K562 (cell line): ENCODE results near the gene NDUFAF8. TPM values are rescaled to one million over a fixed set of nuclear protein-coding genes. Genes with fewer than 3 reads are reported as not detected.

ENCODE experiments used
- ATAC-seq: fragments of 200-7000 bp; cut with Tn5 transposase; 3 replicates; pipeline ENCODE4 v1.9.1; 2020; ENCODE audit warnings: moderate library complexity
- BruUV-seq: library from RNA; stranded (reverse); fragments of 400-500 nt; replicated peaks from 2 replicates; lab custom pipeline; 2021; lab: Mats Ljungman, UMichigan
- CTCF ChIA-PET: fragments of 300-600 bp; formaldehyde crosslinking; extraction: SDS; loops from one replicate; lab custom pipeline; 2021; ENCODE audit warnings: low intra/inter-chr PET ratio; lab: Yijun Ruan, JAX
- POLR2A ChIA-PET: fragments of 300-600, 350-650 bp; sonication (Branson Sonifier 250); formaldehyde crosslinking; extraction: SDS; loops from one replicate; lab custom pipeline; 2021; ENCODE audit warnings: antibody characterized with exemption, inconsistent platforms; lab: Yijun Ruan, JAX
- DNase-seq, 4 experiments: peaks; one replicate each; pipeline versions ENCODE4 v3.0.0 to v3.0.0-alpha.2; 2011 to 2018; ENCODE audit warnings: low spot score in 3 of 4, mixed read lengths in 3 of 4; ENCODE audit errors: extremely low read depth in 1 of 4
- FAIRE-seq: peaks from 2 replicates; lab custom pipeline; 2011; peaks lifted over from hg19 to GRCh38; lab: Jason Lieb, UNC
- H2AFZ ChIP-seq: 2 replicates; pipeline ENCODE4 v1.6.0; 2011; ENCODE audit warnings: low read depth, low read length, control low read depth, inconsistent platforms
- H3K27ac ChIP-seq: fragments of 200-600 bp; 3 replicates; pipeline ENCODE4 v1.8.0; 2011; ENCODE audit warnings: low read depth, mild to moderate bottlenecking, control low read depth, inconsistent platforms, low read length, moderate library complexity, mixed read lengths; ENCODE audit errors: extremely low read depth
- H3K27me3 ChIP-seq, 2 experiments: fragments of 300-600 bp in 1 of 2; 2 replicates in 1 of 2; 3 replicates in 1 of 2; pipeline versions ENCODE4 v1.6.0 to v1.8.0; 2011; ENCODE audit warnings: inconsistent platforms in 2 of 2, low read length in 2 of 2, mild to moderate bottlenecking in 1 of 2, mixed read lengths in 1 of 2, moderate library complexity in 1 of 2; ENCODE audit not compliant: control insufficient read depth in 2 of 2, insufficient read depth in 2 of 2
- H3K36me3 ChIP-seq: fragments of 300-600 bp; 3 replicates; pipeline ENCODE4 v1.8.0; 2011; ENCODE audit warnings: mild to moderate bottlenecking, low read length, inconsistent platforms; ENCODE audit not compliant: control insufficient read depth, insufficient read depth
- H3K4me1 ChIP-seq, 2 experiments: fragments of 200-600 bp in 1 of 2; replicated peaks in 1 of 2; 2 replicates in 1 of 2; 3 replicates in 1 of 2; pipeline versions ENCODE4 v1.5.1 to v1.8.0; 2011; ENCODE audit warnings: inconsistent platforms in 2 of 2, low read length in 2 of 2, mild to moderate bottlenecking in 1 of 2, mixed read lengths in 1 of 2, moderate library complexity in 1 of 2; ENCODE audit not compliant: control insufficient read depth in 2 of 2, insufficient read depth in 2 of 2
- H3K4me2 ChIP-seq: 2 replicates; pipeline ENCODE4 v1.6.1; 2011; ENCODE audit warnings: low read length, control low read depth, inconsistent platforms, mixed read lengths; ENCODE audit not compliant: insufficient read depth
- H3K4me3 ChIP-seq: fragments of 200-600 bp; sonication (generic), shearing (Covaris generic); 2 replicates; pipeline ENCODE4 v1.5.1; 2016; ENCODE audit warnings: control low read depth, inconsistent platforms
- H3K79me2 ChIP-seq: fragments of 200-600 bp; 3 replicates; pipeline ENCODE4 v1.8.0; 2011; ENCODE audit warnings: low read length, inconsistent platforms; ENCODE audit not compliant: control insufficient read depth, insufficient read depth
- H3K9ac ChIP-seq, 2 experiments: 2 replicates each; pipeline versions ENCODE4 v1.6.0 to v1.6.1; 2011; ENCODE audit warnings: low read depth in 2 of 2, low read length in 2 of 2, control low read depth in 1 of 2, inconsistent platforms in 1 of 2, mild to moderate bottlenecking in 1 of 2, mixed read lengths in 1 of 2; ENCODE audit not compliant: insufficient read depth in 1 of 2
- H3K9me1 ChIP-seq: one replicate; pipeline ENCODE4 v1.6.0; 2011; ENCODE audit warnings: inconsistent platforms, mild to moderate bottlenecking, low read length, moderate library complexity; ENCODE audit not compliant: control insufficient read depth, insufficient read depth
- H3K9me3 ChIP-seq: replicated peaks from 2 replicates; pipeline ENCODE4 v1.5.1; 2011; ENCODE audit warnings: low read depth, low read length, inconsistent platforms; ENCODE audit not compliant: control insufficient read depth, insufficient read depth
- H4K20me1 ChIP-seq: replicated peaks from 2 replicates; pipeline ENCODE4 v1.6.1; 2011; ENCODE audit warnings: low read length, inconsistent platforms, mixed read lengths; ENCODE audit not compliant: control insufficient read depth, insufficient read depth
- ARID1B ChIP-seq: fragments of 450-650 bp; IDR thresholded peaks from 2 replicates; pipeline ENCODE4 v1.6.1; 2016; ENCODE audit warnings: antibody characterized with exemption, mild to moderate bottlenecking, inconsistent platforms
- CHAMP1 ChIP-seq: fragments of 450-650 bp; IDR thresholded peaks from 2 replicates; pipeline ENCODE4 v1.6.1; 2016; ENCODE audit warnings: mild to moderate bottlenecking
- CTCFL ChIP-seq: IDR thresholded peaks from 2 replicates; pipeline ENCODE4 v1.6.1; 2011; ENCODE audit warnings: borderline replicate concordance, low read depth, mild to moderate bottlenecking, moderate library complexity, low read length; ENCODE audit not compliant: insufficient read depth, poor library complexity, severe bottlenecking
- GABPB1 ChIP-seq: sonication (generic); formaldehyde crosslinking; IDR thresholded peaks from 2 replicates; pipeline ENCODE4 v1.8.0; 2022; ENCODE audit warnings: mild to moderate bottlenecking, missing genetic modification reagents
- HEY1 ChIP-seq: fragments of 250-450 bp; sonication (Bioruptor Pico); IDR thresholded peaks from 2 replicates; pipeline ENCODE4 v1.5.0; 2020; ENCODE audit warnings: mild to moderate bottlenecking, moderate library complexity, borderline replicate concordance
- HLTF ChIP-seq: fragments of 450-650 bp; IDR thresholded peaks from 2 replicates; pipeline ENCODE4 v1.6.1; 2016
- IFI16 ChIP-seq: fragments of 250-450 bp; sonication (Bioruptor Pico); IDR thresholded peaks from 2 replicates; pipeline ENCODE4 v2.1.2; 2022; ENCODE audit warnings: mild to moderate bottlenecking, inconsistent platforms
- MED1 ChIP-seq: sonication (generic); formaldehyde crosslinking; IDR thresholded peaks from 2 replicates; pipeline ENCODE4 v1.8.1; 2023; ENCODE audit warnings: missing genetic modification reagents, borderline replicate concordance
- RAD21 ChIP-seq, 2 experiments: fragments of 250-450 bp in 1 of 2; fragments of 450-650 bp in 1 of 2; sonication (Bioruptor Pico) in 1 of 2; formaldehyde crosslinking in 1 of 2; IDR thresholded peaks in 1 of 2; conservative IDR thresholded peaks in 1 of 2; 2 replicates each; pipeline versions ENCODE4 v1.4.0 to v1.8.0; 2020 to 2022; ENCODE audit warnings: mild to moderate bottlenecking in 2 of 2, moderate library complexity in 1 of 2
- TAF9B ChIP-seq: fragments of 450-650 bp; IDR thresholded peaks from 2 replicates; pipeline ENCODE4 v1.6.1; 2018; ENCODE audit warnings: mild to moderate bottlenecking; ENCODE audit not compliant: partially characterized antibody
- TCF7L2 ChIP-seq: fragments of 150-350 bp; IDR thresholded peaks from 2 replicates; pipeline ENCODE4 v1.6.1; 2016; ENCODE audit warnings: low read depth, mild to moderate bottlenecking, low read length, moderate library complexity
- ZKSCAN1 ChIP-seq: fragments of 150-350 bp; IDR thresholded peaks from 2 replicates; pipeline ENCODE4 v1.6.1; 2016; ENCODE audit warnings: low read depth, low read length
- ZNF395 ChIP-seq: fragments of 200-800 bp; sonication (Bioruptor generic); IDR thresholded peaks from 2 replicates; pipeline ENCODE4 v1.6.1; 2017; ENCODE audit warnings: missing genetic modification characterization, missing compliant biosample characterization
- ZNF41 ChIP-seq: fragments of 250-450 bp; sonication (Bioruptor Pico); conservative IDR thresholded peaks from 2 replicates; pipeline ENCODE4 v1.4.0; 2020; ENCODE audit warnings: mild to moderate bottlenecking
- WGBS: fragments of 100-300 bp; shearing (Covaris generic); methylation state at CpG from one replicate; pipeline ENCODE4 v1.1.6; 2016; ENCODE audit warnings: low coverage, mixed read lengths; ENCODE audit not compliant: insufficient coverage; ENCODE audit errors: missing lambda C conversion rate; 5-methylcytosine and 5-hydroxymethylcytosine counted together
- in situ Hi-C: fragments of 300-500 bp; cut with MboI; formaldehyde crosslinking; loops from 4 replicates; pipeline ENCODE4 v1.15.0; 2018; ENCODE audit warnings: inconsistent platforms, mixed read lengths
- intact Hi-C: fragments of 100-400 bp; cut with micrococcal nuclease; formaldehyde crosslinking; loops from 2 replicates; pipeline ENCODE4 v1.14.2; 2022
- polyA plus RNA-seq, 8 experiments: library from polyadenylated mRNA; depleted of rRNA in 4 of 8; stranded (reverse) in 5 of 8; unstranded in 3 of 8; fragments of >200 nt; fragmentation: Nextera tagmentation in 2 of 8; fragmentation: Illumina TruSeq in 1 of 8; extraction: Ambion mirVana in 2 of 8; extraction: Trizol in 1 of 8; gene quantifications; 2 replicates each; pipeline versions ENCODE4 v1.2.1 to v1.2.3, GENCODE V29; 2011 to 2014; ENCODE audit warnings: inconsistent platforms in 1 of 8, missing spikeins in 1 of 8
- total RNA-seq, 7 experiments: library from RNA; depleted of rRNA in 6 of 7; stranded (reverse); fragments of >200 nt in 6 of 7; fragmentation: Illumina TruSeq in 2 of 7; extraction: Trizol in 2 of 7; gene quantifications; 2 replicates each; pipeline versions ENCODE4 v1.2.1 to v1.2.3, GENCODE V29; 2011 to 2021; ENCODE audit warnings: low replicate concordance in 1 of 7

Gene NDUFAF8
- total and polyA plus RNA-seq, 9 of the 15 experiments (the other 6 are each of a cell fraction or from before 2014, with no cell fraction given) = 13.5 to 144 (median 90.0) TPM

- Histone ChIP-seq H3K27me3 (no peaks in the 10 kb centered on the region), H4K20me1 (no peaks in the 10 kb centered on the region), H3K4me3 (no peak overlapping the region), H3K9me3 (no peaks in the 10 kb centered on the region), H3K27ac (no peak overlapping the region), H3K4me2 (no peak overlapping the region), H2AFZ (no peak overlapping the region), H3K4me1 (peaks cover 2 to 23% of the 10 kb centered on the region in 2 experiments; a peak in 3 of 5 replicates), H3K79me2 (no peaks in the 10 kb centered on the region), H3K9ac (no peak overlapping the region), H3K36me3 (peaks cover 70% of the 10 kb centered on the region; the same call in 2 of the 3 replicates), H3K9me1 (no peaks in the 10 kb centered on the region)
- CTCF ChIA-PET = no interaction called here
- BruUV-seq = no TSS peak
- 93% methylated on average over 12 of the region's 12 CpGs for WGBS
- FAIRE-seq (no peak), ATAC-seq (no peak), DNase-seq (no peak)
- in situ Hi-C loops = no loop called here
- POLR2A ChIA-PET = no interaction called here
- intact Hi-C loops = no loop called here
- no peak for TF ChIP-seq MED1 (CRISPR knock-in tag)
- no peak for TF ChIP-seq IFI16 (CRISPR knock-in tag)
- no peak for TF ChIP-seq ZNF41 (CRISPR knock-in tag)
- no peak for TF ChIP-seq TAF9B
- TF ChIP-seq RAD21 (CRISPR knock-in tag; conservative IDR thresholded peaks at IDR 0.05 in 1 of 2, IDR thresholded peaks at IDR 0.05 in 1 of 2) = no peak
- TF ChIP-seq HLTF = no peak
- no peak for TF ChIP-seq ZNF395 (CRISPR knock-in tag)
- no peak for TF ChIP-seq HEY1 (CRISPR knock-in tag)
- TF ChIP-seq CTCFL = no peak
- no peak for TF ChIP-seq ZKSCAN1
- no peak for TF ChIP-seq GABPB1 (CRISPR knock-in tag)
- no peak for TF ChIP-seq CHAMP1
- no peak for TF ChIP-seq TCF7L2
- no peak for TF ChIP-seq ARID1B
Observed at GRCh38 chr17:81272616-81273015, 33.5 kb downstream of the NDUFAF8 start.
